Measurements from ENCODE around the gene RANBP10. TPM values are rescaled to one million over a fixed set of nuclear protein-coding genes. Genes with fewer than 3 reads are reported as not detected.

RANBP10 gene
- total RNA-seq, 1 donor from 2014 or later = 11.1 TPM

- intact Hi-C loops (cut with DNase I) = loop anchor here (2.0 to 5.0 kb wide), 4 partner anchors 43 to 367 kb away; partner anchors contain the start of genes CTRL, GFOD2, RANBP10 and TSNAXIP1
- ATAC-seq = peak; percentile 56
Observed at GRCh38 chr16:67673712-67674580, 132.4 kb downstream of the RANBP10 start.

More at GRCh38 chr16:67673712-67674580, 132.4 kb downstream of the RANBP10 start:
- DNase-seq (ENCODE audit: missing footprints) = peak; percentile 85

Other genes starting within 250 kb of the RANBP10 start
- gene CTCF, start 244.0 kb downstream of the RANBP10 start, total RNA-seq = 28.2 TPM
- 0.30 TPM for gene CARMIL2, start 161.4 kb downstream of the RANBP10 start, total RNA-seq
- gene ACD, start 146.3 kb downstream of the RANBP10 start, total RNA-seq = 9.7 TPM
- 3.7 TPM for gene PARD6A, start 145.6 kb downstream of the RANBP10 start, total RNA-seq
- 9.9 TPM for gene ENKD1, start 139.8 kb downstream of the RANBP10 start, total RNA-seq
- 3.0 TPM for gene C16orf86, start 139.7 kb downstream of the RANBP10 start, total RNA-seq
- 9.0 TPM for gene GFOD2, start 87.2 kb downstream of the RANBP10 start, total RNA-seq
- gene TSNAXIP1, start 329 bp upstream of the RANBP10 start, total RNA-seq = 0.41 TPM
- gene THAP11, start 35.8 kb upstream of the RANBP10 start, total RNA-seq = 32.3 TPM
- gene NUTF2, start 40.4 kb upstream of the RANBP10 start, total RNA-seq = 86.6 TPM
- gene CENPT, start 41.1 kb upstream of the RANBP10 start, total RNA-seq = 21.3 TPM
- 35.4 TPM for gene EDC4, start 66.5 kb upstream of the RANBP10 start, total RNA-seq
- 0.54 TPM for gene NRN1L, start 78.3 kb upstream of the RANBP10 start, total RNA-seq
- 18.1 TPM for gene PSKH1, start 86.7 kb upstream of the RANBP10 start, total RNA-seq
- 0.81 TPM for gene CTRL, start 125.3 kb upstream of the RANBP10 start, total RNA-seq
- gene PSMB10, start 130.3 kb upstream of the RANBP10 start, total RNA-seq = 59.3 TPM
- gene LCAT, start 137.6 kb upstream of the RANBP10 start, total RNA-seq = 19.0 TPM
- gene SLC12A4, start 162.1 kb upstream of the RANBP10 start, total RNA-seq = 97.5 TPM
- gene DPEP3, start 173.9 kb upstream of the RANBP10 start, total RNA-seq = not detected
- 0.87 TPM for gene DPEP2, start 192.9 kb upstream of the RANBP10 start, total RNA-seq
- not detected for gene DPEP2NB, start 209.4 kb upstream of the RANBP10 start, total RNA-seq
- 7.5 TPM for gene DDX28, start 216.7 kb upstream of the RANBP10 start, total RNA-seq
- 7.0 TPM for gene DUS2, start 216.7 kb upstream of the RANBP10 start, total RNA-seq

All from Right ventricle myocardium inferior (tissue), 1 donor.